Posterior vena cava (tissue), 2 donors: ENCODE results near the gene ZBTB2. TPM values are rescaled to one million over a fixed set of nuclear protein-coding genes. Genes with fewer than 3 reads are reported as not detected.

Experiments
- DNase-seq: peaks from one replicate; pipeline ENCODE4 v3.0.0-alpha.2; 2020; ENCODE audit warnings: low spot score
- intact Hi-C, 2 donors: fragments of 100-400 bp; cut with DNase I; formaldehyde crosslinking; loops; one replicate each; pipeline versions ENCODE4 v1.14.1 to v1.14.2; 2022 to 2023
- total RNA-seq, 2 donors: library from RNA; stranded (reverse); fragmentation: NEBNext Ultra II Directional; extraction: Animal tissue kit (Norgen Biotek cat#: 25700); gene quantifications; one replicate each; pipeline ENCODE4 v1.2.1, GENCODE V29; 2021
- donor health status: DM: yes; HTN: yes; CAD: no.
- donor health status: DM: yes; HTN: yes; CAD: no.

ZBTB2 gene
- total RNA-seq, 2 donors from 2014 or later: 8.7 to 9.5 TPM

DNA sequence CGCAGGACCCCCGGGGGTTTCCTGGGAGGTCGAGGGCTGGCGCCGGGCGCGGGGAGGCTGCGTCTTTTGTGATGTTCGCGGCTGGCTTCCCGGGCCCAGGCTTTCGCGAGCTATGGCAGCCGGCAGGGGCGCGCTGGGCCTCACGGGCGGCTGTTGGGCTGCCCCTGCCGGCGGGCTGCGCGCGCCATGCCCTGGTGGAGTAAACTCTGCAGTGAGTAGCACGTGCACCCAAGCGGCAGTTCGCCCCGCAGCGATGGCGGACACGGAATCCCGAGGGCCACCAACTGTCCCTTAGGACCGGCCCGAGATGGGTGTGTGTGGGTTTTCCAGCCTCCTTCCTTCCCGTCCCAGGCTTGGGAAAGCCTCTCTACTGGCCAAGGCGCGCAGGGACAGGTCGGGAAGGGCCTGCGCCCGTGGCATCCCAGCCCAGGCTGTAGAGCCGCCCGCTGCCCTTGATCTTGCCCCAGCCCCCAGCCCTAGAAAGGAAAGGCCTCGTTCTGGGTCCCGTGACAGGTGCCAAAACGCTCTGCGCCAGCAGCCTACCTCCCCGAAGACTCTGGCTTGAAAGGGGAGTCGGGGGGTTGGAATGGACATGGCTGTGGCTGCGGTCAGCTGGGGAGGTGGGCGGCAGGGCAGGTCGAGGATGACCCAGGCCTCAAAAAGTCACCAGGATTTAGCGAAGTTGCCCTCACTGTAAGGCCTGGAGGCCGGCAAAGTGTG is 49.7 kb downstream of the ZBTB2 start:
- DNase-seq: no peak
- intact Hi-C loops: no loop called here

GRCh38 chr6:151340219-151340978 is 51.0 kb downstream of the ZBTB2 start:
- intact Hi-C loops: no loop called here
- DNase-seq: no peak

GRCh38 chr6:151339369-151339768 is 52.0 kb downstream of the ZBTB2 start:
- no peak for DNase-seq
- intact Hi-C loops: no loop called here

- intact Hi-C loops: no loop called here
- DNase-seq: no peak
Observed at GRCh38 chr6:151338651-151339200, 52.6 kb downstream of the ZBTB2 start.

- intact Hi-C loops: no loop called here
- no peak for DNase-seq
Observed at GRCh38 chr6:151335930-151336329, 55.4 kb downstream of the ZBTB2 start.

- intact Hi-C loops: loop anchor here in 1 of 2 donors (5.0 kb wide), 1 partner anchor 438 kb away; no protein-coding TSS in a partner anchor
- no peak for DNase-seq
Observed at GRCh38 chr6:151330130-151330696, 61.1 kb downstream of the ZBTB2 start.

DNA sequence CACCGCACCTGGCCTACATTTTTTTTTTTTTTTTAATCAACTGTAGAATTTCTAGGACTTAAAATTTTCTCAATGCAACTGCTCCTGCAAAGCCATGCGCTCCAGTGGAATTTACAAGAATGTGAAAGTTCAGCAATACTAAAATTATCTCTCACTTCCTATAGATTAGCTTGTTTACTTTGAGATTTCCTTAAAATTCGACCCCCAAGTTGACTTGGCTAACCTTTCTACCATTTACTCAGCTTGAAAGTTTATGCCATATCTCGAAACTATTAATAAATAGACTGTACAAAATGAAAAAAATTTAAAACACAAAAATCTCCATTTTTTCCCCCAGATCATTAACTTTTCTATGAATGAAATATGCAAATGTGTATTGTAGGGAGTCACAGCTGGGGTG is 64.3 kb downstream of the ZBTB2 start:
- intact Hi-C loops: loop anchor here (2.0 to 10.0 kb wide), 3 partner anchors 92 to 320 kb away; partner anchors contain the start of gene AKAP12 (in 1 of the 2)
- no peak for DNase-seq

DNA sequence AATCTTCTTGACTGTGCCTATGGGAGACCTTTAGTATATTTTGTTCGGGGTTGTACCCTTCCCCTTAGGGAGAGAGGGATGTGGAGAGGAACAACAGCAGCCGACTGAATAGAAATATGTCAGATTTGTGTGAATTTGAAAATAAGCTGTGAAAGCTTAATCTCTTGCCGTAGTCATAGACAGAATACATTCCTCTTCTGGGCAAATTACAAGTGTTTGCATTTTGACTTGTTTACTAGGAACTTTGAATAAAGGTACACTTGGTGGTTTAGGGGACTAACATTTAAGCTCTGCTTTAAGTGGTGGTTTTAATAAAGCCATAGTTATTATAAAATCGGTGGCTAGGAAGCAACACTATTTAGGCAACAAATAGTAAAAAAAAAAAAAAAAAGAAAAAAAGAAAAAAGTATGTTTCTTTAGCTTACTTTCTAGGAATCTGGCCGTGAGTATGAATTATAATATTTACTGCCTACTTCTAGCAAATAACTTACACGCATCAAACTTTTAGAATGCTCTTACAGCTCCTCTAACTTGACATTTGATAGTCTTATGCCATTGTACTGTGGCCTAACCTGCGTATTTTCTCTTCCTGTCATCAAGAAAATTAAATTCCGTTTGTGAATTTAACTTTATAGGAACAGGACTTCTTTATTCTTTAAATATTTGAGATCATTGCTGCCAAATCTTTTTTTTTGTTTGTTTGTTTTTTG is 65.1 kb downstream of the ZBTB2 start:
- DNase-seq: no peak
- intact Hi-C loops: loop anchor here (2.0 to 10.0 kb wide), 3 partner anchors 91 to 319 kb away; partner anchors contain the start of gene AKAP12 (in 1 of the 2)

- peak; percentile 88 for DNase-seq
- intact Hi-C loops: loop anchor here (2.0 to 10.0 kb wide), 3 partner anchors 91 to 319 kb away; partner anchors contain the start of gene AKAP12 (in 1 of the 2)
Observed at GRCh38 chr6:151325075-151326050, 66.0 kb downstream of the ZBTB2 start.

- DNase-seq: no peak
- intact Hi-C loops: loop anchor here (5.0 to 10.0 kb wide), 3 partner anchors 82 to 302 kb away; partner anchors contain the start of gene AKAP12 (in 1 of the 2)
Observed at GRCh38 chr6:151324488-151324825, 66.9 kb downstream of the ZBTB2 start.

DNA sequence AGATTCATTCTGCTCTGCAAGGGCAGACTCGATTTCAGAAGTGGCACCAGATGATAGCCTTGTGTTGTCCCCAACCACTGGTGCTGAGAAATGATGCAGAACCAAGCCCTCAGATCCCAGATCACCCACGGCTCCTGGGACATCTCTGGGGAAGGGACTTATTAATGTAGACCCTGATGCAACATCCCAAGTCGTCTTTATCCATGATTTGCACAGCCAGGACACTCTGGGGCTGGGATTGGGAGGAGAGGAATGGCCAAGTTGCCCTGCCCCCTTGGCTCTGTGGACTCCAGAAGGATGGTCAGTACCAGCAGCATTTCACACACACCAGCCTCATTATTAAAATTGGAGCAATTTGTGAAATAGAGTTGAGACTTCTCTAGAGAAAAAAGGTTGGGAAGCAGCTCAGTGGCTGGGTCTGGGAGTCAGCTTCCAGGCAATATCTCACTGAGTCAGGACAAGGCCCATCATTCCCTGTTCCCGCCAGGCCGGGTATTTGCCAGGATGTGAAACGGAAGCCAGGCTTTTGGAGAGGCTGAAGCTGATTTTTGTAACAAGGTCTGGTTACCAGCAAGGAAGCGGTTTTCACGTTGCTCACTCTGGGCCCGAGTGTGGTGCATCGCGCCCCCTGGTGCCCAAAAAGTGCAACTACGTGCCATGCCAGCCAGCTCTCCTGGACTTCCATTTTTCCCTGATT is 67.4 kb downstream of the ZBTB2 start:
- intact Hi-C loops: loop anchor here (5.0 to 10.0 kb wide), 3 partner anchors 82 to 302 kb away; partner anchors contain the start of gene AKAP12 (in 1 of the 2)
- peak; percentile 95 for DNase-seq

DNA sequence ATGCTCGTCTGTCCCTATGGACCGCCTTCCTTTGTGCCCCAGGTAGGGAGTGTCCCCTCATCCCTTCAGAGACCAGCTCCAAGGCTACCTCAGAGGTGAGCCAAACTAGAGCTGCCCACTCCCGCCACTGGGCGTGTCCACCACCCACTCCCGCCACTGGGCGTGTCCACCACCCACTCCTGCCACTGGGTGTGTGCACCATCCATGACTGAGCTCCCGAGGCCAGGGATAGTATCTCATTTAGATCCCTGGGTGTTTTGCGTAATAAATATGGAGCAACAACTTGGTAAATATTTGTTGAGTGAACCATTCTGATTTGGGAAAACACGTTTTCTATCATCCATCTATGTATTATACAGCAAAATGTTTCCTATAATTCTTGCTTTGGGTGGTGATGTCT is 68.8 kb downstream of the ZBTB2 start:
- intact Hi-C loops: loop anchor here (5.0 to 10.0 kb wide), 3 partner anchors 80 to 300 kb away; partner anchors contain the start of gene AKAP12 (in 1 of the 2)
- DNase-seq: no peak

- no peak for DNase-seq
- intact Hi-C loops: loop anchor here (5.0 to 10.0 kb wide), 3 partner anchors 79 to 299 kb away; partner anchors contain the start of gene AKAP12 (in 1 of the 2)
Observed at GRCh38 chr6:151321438-151321837, 69.9 kb downstream of the ZBTB2 start.

- DNase-seq: no peak
- intact Hi-C loops: loop anchor here (5.0 to 10.0 kb wide), 3 partner anchors 78 to 298 kb away; partner anchors contain the start of gene AKAP12 (in 1 of the 2)
Observed at GRCh38 chr6:151320140-151320539, 71.2 kb downstream of the ZBTB2 start.

- intact Hi-C loops: no loop called here
- no peak for DNase-seq
Observed at GRCh38 chr6:151317995-151318365, 73.4 kb downstream of the ZBTB2 start.

DNA sequence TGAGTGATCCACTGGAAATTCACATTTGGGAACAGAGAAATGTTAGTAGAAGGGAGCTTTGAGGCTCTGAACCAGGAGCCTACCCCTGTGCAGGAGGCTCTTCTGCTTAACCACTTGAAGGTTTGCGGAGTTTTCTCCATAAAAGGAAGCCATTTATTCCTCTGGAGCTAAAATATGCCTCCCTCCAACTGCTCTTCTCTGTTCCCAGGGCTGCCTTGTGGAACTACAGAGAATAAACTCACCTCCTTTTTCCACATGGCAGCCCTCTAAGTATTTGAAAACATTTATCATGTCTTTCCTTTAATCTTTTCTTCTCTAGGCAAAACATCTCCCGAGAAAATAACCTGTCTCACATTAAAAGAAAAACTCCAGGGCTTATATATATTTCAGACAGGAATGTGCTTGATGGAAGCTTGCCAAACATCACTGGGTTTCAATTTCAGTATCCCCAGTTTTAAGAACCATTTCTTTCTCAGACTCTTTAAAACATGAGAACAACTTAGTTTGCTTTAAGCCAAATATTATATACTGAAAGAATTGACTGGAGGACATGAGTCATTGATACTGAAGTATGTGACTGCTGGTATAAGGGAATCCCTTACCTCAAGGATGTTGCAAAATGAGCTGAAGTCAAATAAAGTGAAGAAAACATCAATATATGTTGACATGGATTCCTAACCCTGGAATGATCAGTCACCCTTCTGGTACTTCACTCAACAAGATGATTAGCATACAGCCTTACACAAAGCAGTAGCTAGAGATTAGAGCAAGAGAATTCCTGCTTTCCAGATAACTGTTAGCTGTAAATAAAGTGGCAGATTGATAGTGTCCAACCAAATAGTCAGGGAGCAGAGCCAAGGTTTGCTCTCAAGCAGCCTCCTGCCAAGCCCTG is 74.0 kb downstream of the ZBTB2 start:
- intact Hi-C loops: no loop called here
- DNase-seq: no peak
